GM12801 (cell line): ENCODE results near the gene CD79B.

Experiments
- CTCF ChIP-seq: IDR thresholded peaks from one replicate; pipeline ENCODE4 v1.5.1; 2011; ENCODE audit warnings: control low read depth; ENCODE audit not compliant: insufficient read length; ENCODE audit errors: extremely low read depth

CD79B gene

GRCh38 chr17:63931981-63932561 is at the start of gene CD79B:
Gene CD79B, minus strand, starts transcription at chr17:63932331. Its CDS starts 70 bp downstream, at chr17:63932261.
- no peak for TF ChIP-seq CTCF

GRCh38 chr17:63978272-63979200 is 46.4 kb upstream of the CD79B start:
- TF ChIP-seq CTCF: no peak

- TF ChIP-seq CTCF: no peak
Observed at GRCh38 chr17:63976702-63977101, 44.6 kb upstream of the CD79B start.

GRCh38 chr17:63975541-63976092 is 43.5 kb upstream of the CD79B start:
- TF ChIP-seq CTCF: no peak

GRCh38 chr17:63974594-63975192 is 42.6 kb upstream of the CD79B start:
- no peak for TF ChIP-seq CTCF

GRCh38 chr17:63973930-63974593 is 41.9 kb upstream of the CD79B start:
- TF ChIP-seq CTCF: no peak

GRCh38 chr17:63973247-63973646 is 41.1 kb upstream of the CD79B start:
- no peak for TF ChIP-seq CTCF
